Measurements from ENCODE around the gene MEIKIN.
"Not testable (repeated sequence)": the region's sequence is repeated elsewhere in the genome, so short reads cannot be mapped to it uniquely, and the experiment has no call there.

Gene MEIKIN

GRCh38 chr5:131814990-131815389 is 130.5 kb downstream of the MEIKIN start:
- no peak for DNase-seq (ENCODE audit: low read depth in 2 of 3, low spot score in 1 of 3)

DNA sequence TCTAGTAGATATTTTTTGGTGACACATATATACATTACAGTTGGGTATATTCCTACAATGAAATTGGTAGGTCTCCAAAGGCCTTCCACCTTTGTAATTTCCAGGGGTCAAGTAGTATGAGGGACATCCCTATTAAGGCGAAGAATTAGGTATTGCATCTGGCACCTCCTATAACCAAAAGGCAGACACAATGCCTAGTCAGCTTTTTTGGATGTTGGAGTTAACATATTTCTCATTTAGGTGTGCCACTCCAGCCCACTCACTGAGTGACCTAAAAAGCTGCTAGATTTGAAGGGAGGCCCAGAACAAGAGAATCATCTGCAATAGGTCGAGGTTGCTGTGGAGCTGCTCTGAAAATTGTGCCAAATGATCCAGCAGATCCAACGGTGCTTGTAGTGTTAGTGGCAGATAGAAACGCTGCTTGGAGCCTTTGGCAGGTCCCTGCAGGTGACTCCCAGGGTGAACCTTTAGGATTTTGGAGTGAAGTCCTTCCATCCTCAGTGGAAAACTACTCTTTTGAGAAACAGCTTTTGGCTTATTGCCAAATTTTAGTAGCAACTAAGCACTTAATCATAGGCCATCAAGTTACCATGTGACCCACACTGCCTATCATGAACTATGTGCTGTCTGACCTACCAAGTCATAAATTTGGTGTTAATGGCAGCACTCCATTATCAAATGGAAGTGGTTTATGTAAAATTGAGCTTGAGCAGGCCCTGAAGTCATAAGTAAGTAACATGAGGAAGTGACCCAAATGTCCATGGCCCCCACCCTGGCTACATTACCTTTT is 132.9 kb downstream of the MEIKIN start:
- no peak for DNase-seq (ENCODE audit: low read depth in 2 of 3, low spot score in 1 of 3)

GRCh38 chr5:131810510-131811249 is 134.8 kb downstream of the MEIKIN start:
- no peak for DNase-seq (ENCODE audit: low read depth in 2 of 3, low spot score in 1 of 3)

DNA sequence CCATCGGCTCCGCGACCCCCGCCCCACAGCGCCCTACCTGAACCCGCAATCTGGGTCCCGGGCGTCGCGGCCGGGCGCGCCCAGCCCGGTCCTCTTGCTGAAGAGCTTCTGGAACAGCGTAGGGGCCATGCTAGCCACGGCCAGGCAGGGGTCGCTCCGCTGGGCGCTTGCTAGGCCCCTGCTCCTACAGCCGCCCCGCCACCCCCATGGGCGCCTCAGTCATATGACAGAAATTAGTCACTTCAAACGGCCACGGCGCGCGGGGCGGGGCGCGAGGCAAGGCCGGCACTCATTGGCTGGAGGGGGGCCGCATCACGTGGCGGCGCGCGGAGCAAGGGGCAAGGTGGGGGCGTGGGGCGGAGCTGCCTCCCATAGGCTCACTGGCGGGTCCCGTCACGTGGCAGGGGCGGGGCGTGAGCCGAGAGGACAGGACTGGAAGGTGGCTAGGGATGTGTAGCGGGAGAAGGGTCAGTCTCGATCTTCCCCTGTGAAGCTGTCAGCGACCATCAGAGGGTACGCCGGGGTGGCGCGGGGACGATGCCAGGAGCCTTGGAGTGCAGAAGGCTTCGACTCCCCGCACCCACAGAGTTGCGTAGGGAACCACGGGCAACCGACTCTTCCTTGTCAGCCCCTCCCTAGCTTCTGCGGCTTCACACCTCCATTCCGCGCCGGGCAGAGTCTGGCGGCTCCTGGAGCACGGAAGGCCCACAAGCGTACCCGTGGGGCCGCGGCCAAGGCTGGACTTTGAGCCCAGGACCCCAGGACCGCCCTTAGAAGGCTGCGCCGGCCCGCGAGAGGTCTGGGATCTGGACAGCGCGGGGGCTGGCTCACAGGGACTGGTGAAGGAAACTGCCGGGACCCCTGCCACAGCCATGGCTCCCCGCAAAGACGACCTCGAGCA is 148.4 kb downstream of the MEIKIN start, which contains the start of gene FNIP1:
TSS of gene FNIP1 (minus strand) at position 225 of the 901 bp plus-strand sequence. CDS start at position 129, 96 bp downstream.
- peak; percentile 96 to 98 (median 96) for DNase-seq (ENCODE audit: low read depth in 2 of 3, low spot score in 1 of 3)

DNA sequence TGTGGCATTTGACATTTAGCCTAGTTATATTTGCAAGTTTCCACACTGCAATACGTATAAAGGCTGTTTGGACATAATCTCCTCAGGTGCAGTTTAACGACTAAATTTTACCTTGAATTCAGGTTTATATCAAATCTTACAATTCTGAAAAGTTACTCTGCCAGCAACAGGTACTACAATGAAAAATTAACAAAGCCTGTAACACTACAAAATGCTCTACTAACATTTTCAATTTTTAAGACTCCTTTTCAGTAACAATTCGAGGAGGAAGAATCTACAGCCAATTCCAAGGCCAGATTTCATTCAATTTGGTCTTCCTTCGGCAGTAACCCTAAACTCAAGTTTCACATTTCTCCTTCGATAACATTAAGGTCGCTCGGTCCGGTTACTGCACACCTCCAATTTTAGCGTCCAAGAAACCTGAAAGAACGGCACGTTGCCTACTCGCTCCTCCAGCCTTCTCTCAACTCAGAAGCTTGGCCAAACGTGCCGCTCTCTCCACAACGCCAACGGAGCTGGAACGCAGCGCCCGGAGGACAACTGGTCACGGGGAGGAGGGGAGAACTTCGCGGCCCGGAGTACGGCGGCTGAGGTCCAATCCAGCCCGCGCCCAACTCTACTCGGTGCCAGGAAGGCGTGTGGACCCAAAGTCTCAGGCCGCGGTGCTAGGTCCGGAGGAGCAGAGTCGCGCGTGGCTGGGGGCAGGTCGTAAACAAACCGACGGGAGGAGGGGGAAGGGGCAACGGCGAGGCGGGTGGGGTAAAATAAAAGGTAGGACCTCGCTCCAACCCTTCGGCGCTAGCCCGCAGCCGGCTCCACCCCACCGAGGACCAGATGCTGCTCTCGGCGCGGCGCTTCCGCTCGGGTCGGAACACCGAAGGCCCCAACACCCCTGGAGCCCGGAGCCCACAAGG is 149.3 kb downstream of the MEIKIN start:
- peak; percentile 4 to 20 (median 9) for DNase-seq (ENCODE audit: low read depth in 2 of 3, low spot score in 1 of 3)

GRCh38 chr5:131795228-131795627 is 150.2 kb downstream of the MEIKIN start:
- DNase-seq (ENCODE audit: low read depth in 2 of 3, low spot score in 1 of 3): no peak

- DNase-seq (ENCODE audit: low read depth in 2 of 3, low spot score in 1 of 3): no peak
Observed at GRCh38 chr5:131794586-131794985, 150.9 kb downstream of the MEIKIN start.

GRCh38 chr5:131792896-131793295 is 152.6 kb downstream of the MEIKIN start:
- no peak for DNase-seq (ENCODE audit: low read depth in 2 of 3, low spot score in 1 of 3)

GRCh38 chr5:131791866-131792265 is 153.6 kb downstream of the MEIKIN start:
- no peak for DNase-seq (ENCODE audit: low read depth in 2 of 3, low spot score in 1 of 3)

GRCh38 chr5:131790550-131790949 is 154.9 kb downstream of the MEIKIN start:
- no peak for DNase-seq (ENCODE audit: low read depth in 2 of 3, low spot score in 1 of 3)

GRCh38 chr5:131789765-131790164 is 155.7 kb downstream of the MEIKIN start:
- DNase-seq (ENCODE audit: low read depth in 2 of 3, low spot score in 1 of 3): no peak

- no peak for DNase-seq (ENCODE audit: low read depth in 2 of 3, low spot score in 1 of 3)
Observed at GRCh38 chr5:131787736-131788135, 157.7 kb downstream of the MEIKIN start.

DNA sequence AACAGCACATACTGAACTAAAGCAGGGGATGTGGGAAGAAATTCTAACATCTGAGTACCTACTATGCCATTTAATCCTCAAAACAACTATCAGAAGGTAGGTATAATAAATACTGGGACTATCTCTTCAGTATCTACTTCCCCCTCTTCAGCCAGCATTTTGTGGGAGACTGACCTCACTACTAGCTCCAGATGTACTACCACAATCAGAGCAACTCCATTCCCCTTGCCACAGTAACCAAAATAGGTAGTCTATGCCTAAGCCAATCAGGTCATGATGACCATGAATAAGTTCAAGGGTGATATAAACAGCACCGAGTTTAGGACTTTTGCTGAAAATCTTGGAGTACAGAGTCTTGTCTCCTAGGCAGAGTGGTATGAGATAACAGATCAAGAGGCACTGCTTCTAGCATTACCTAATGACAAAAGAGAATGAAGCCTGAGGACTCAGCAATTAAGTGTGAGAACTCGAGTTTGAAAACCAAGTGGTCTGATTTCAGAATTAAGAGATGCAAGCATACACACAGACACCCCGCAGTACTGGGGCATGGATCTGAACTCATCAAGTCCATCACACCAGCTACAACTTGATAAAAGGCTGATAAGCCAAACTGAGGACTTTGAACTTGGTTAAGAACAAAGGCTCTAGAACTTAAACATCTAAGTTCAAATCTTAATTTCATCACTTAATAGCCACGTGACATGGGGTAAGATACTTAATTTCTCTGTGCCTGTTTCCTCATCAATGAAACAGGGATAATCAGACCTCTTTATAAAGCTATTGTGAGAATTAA is 158.4 kb downstream of the MEIKIN start:
- DNase-seq (ENCODE audit: low read depth in 2 of 3, low spot score in 1 of 3): no peak

DNA sequence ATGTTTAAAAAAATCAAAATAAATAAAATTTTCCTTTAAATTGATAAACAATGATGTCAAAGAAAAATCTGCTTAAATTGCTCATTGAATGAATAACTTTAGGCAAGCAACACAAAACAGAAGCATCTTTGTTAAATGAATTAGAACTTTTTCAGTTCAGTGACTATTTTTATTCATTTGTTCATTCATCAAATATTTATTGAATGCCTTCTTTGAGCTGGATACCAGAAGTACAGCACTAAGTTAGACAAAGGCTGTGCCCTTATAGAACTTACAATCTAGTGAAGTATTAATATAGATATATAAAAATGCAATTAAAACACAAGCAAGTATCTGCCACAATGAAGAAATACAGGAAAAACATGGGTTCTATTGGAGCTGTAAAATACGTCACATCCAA is 159.4 kb downstream of the MEIKIN start:
- DNase-seq (ENCODE audit: low read depth in 2 of 3, low spot score in 1 of 3): no peak

DNA sequence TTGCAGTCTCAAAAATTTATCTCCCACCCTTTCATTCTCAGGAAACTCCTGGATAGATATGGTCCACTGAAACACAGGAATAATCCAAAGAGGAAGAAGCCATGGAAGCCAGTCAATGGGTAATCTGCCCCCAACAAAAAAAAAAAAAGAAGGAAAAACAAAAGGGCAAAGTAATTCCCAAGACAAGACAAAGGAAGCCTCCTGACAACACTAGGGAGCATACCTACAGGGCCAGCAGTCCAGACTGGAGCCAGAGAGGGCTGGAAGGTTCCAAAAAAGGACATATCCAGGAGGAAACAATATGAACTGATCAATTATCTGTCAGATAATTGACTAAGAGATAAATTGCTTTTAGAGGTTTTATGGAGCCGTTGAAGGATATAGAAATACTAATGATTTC is 161.6 kb downstream of the MEIKIN start:
- no peak for DNase-seq (ENCODE audit: low read depth in 2 of 3, low spot score in 1 of 3)

DNA sequence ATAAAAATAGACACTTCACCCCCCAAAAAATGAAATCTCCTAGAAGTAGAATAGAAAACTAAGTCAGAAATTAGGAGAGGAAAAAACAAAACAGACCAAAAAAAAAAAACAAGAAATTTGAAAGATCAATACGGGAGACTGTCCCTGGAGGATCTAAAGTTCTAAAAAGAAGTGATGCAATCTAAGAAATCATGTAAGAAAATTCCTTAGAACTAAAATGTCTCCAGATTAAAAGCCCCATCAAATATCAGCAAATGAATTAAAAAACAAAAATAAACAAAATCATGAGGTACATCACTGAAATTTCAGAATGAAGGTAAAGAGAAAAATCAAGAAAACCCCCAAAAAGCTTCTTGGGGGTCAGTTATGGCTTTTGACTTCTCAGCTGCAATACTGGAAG is 162.1 kb downstream of the MEIKIN start:
- no peak for DNase-seq (ENCODE audit: low read depth in 2 of 3, low spot score in 1 of 3)

- no peak for DNase-seq (ENCODE audit: low read depth in 2 of 3, low spot score in 1 of 3)
Observed at GRCh38 chr5:131782717-131783116, 162.7 kb downstream of the MEIKIN start.

DNA sequence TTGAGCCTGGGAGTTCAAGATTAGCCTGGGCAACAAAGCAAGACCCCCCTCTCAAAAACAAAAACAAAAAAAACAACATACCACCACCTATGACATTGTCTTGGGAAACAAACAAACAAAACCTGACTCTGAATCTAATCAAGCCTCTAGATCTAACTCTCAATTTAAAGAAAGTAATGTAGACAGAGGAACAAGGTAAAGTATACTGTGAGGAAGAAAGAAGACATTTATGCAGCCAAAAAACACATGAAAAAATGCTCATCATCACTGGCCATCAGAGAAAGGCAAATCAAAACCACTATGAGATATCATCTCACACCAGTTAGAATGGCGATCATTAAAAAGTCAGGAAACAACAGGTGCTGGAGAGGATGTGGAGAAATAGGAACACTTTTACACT is 167.3 kb downstream of the MEIKIN start:
- not testable (repeated sequence) for DNase-seq (ENCODE audit: low read depth in 2 of 3, low spot score in 1 of 3)

DNA sequence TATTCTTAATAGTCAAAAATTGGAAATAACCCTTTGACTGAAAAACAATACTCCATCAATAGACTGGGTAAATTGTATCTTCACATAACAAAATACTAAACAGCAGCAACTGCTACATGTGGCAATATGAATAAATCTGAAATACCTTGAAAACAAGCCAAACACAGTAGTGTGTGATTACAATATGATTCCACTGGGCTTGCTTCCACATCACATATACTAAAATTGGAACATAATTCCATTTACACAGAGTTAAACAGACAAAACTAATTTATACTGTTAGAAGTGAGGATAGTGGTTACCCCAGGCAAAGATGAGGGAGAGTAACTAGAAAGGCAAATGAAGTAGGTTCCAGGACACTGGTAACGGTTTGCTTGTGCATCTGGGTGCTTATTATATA is 169.0 kb downstream of the MEIKIN start:
- DNase-seq (ENCODE audit: low read depth in 2 of 3, low spot score in 1 of 3): no peak

Data from stimulated activated CD4-positive, alpha-beta T cell treated with anti-CD3 and anti-CD28 coated beads, Interleukin-12 subunit alpha, Interleukin-12 subunit beta, amount 100 ng/mL, for 48 hours (primary cell).